ENCODE results near the gene MYO3B. TPM values are rescaled to one million over a fixed set of nuclear protein-coding genes. Genes with fewer than 3 reads are reported as not detected.

MYO3B gene
- total RNA-seq, 1 experiment from 2014 or later: 0.63 TPM

- DNase-seq: no peak
- H3K56ac ChIP-seq (ENCODE audit: insufficient read length, low read depth, low read length): no peak overlapping the region
- H3K4me1 Mint-ChIP-seq: peaks cover 5 to 8% of the 10 kb centered on the region in 2 experiments; a peak in 3 of 4 replicates
- H3K27me3 ChIP-seq (ENCODE audit: insufficient read depth, low read length): no peaks in the 10 kb centered on the region
- H3K9me3 ChIP-seq (ENCODE audit: control insufficient read depth, low read depth, low read length): no peaks in the 10 kb centered on the region
- H3K4me2 ChIP-seq (ENCODE audit: insufficient read depth, insufficient read length, low read length): no peak overlapping the region
- no peaks in the 10 kb centered on the region for H3K23me2 ChIP-seq (ENCODE audit: insufficient read length, low read depth, low read length, poor library complexity, severe bottlenecking)
- H4K5ac ChIP-seq (ENCODE audit: insufficient read length, low read depth, low read length): no peak overlapping the region
- no CpG with 5 or more reads among the region's 3 CpGs for WGBS (ENCODE audit: extremely low coverage, insufficient read length, low lambda C conversion rate)
- no peak overlapping the region for H3K4ac ChIP-seq (ENCODE audit: low read depth, low read length)
- TF ChIP-seq CTCF (conservative IDR thresholded peaks at IDR 0.05): no peak
- H3K36me3 Mint-ChIP-seq (ENCODE audit: insufficient read depth in 1 of 3, low read depth in 3 of 3): no peaks in the 10 kb centered on the region
- no peak overlapping the region for H2BK12ac ChIP-seq (ENCODE audit: insufficient read length, low read depth, low read length)
- no peaks in the 10 kb centered on the region for H3K79me1 ChIP-seq (ENCODE audit: insufficient read depth, low read depth, low read length, poor library complexity, severe bottlenecking)
- H2BK5ac ChIP-seq (ENCODE audit: insufficient read length, low read length): no peak overlapping the region
- no peaks in the 10 kb centered on the region for H3K79me2 ChIP-seq (ENCODE audit: insufficient read depth, low read length)
- H3K27ac ChIP-seq (ENCODE audit: insufficient read length, low read depth, low read length): no peak overlapping the region
- no peak overlapping the region for H3K4me3 Mint-ChIP-seq
- no peak overlapping the region for H2AK5ac ChIP-seq (ENCODE audit: insufficient read length, low read length)
- H2BK20ac ChIP-seq (ENCODE audit: low read depth, low read length, poor library complexity, severe bottlenecking): no peak overlapping the region
- H3K9me3 Mint-ChIP-seq: no peaks in the 10 kb centered on the region
- no peak overlapping the region for H3T11ph ChIP-seq (ENCODE audit: low read length)
- no peak overlapping the region for H2BK15ac ChIP-seq (ENCODE audit: low read depth, low read length)
- H3K27ac Mint-ChIP-seq: no peak overlapping the region
- H2AFZ ChIP-seq (ENCODE audit: low read length): no peak overlapping the region
- H2BK120ac ChIP-seq (ENCODE audit: low read depth, low read length, poor library complexity, severe bottlenecking): no peak overlapping the region
- no peak overlapping the region for H4K8ac ChIP-seq (replicated peaks; ENCODE audit: insufficient read length, low read depth, low read length)
- H3K14ac ChIP-seq (ENCODE audit: insufficient read depth, low read length): no peak overlapping the region
- no peaks in the 10 kb centered on the region for H4K20me1 ChIP-seq (ENCODE audit: control insufficient read depth, insufficient read depth, insufficient read length)
- H3K18ac ChIP-seq (ENCODE audit: insufficient read length, low read depth, low read length): no peak overlapping the region
- no peaks in the 10 kb centered on the region for H3K4me1 ChIP-seq (ENCODE audit: insufficient read depth, low read length)
- no peak overlapping the region for H3K9ac ChIP-seq (ENCODE audit: extremely low read depth, insufficient read length, low read length)
- H3K27me3 Mint-ChIP-seq (ENCODE audit: low read depth): peaks cover 9% of the 10 kb centered on the region
- H4K91ac ChIP-seq (ENCODE audit: insufficient read length, low read depth, low read length): no peak overlapping the region
- H3K23ac ChIP-seq (ENCODE audit: insufficient read length, low read depth, low read length): no peak overlapping the region
Measured at GRCh38 chr2:170404846-170405245, 226.9 kb downstream of the MYO3B start.

All from H9 (cell line).